SHP77 (cell line): ENCODE results near the gene DIDO1.

Source experiments
- DNase-seq, 2 experiments: peaks; one replicate each; lab custom pipeline; 2025; lab: John Stamatoyannopoulos, UW

Gene DIDO1

DNA sequence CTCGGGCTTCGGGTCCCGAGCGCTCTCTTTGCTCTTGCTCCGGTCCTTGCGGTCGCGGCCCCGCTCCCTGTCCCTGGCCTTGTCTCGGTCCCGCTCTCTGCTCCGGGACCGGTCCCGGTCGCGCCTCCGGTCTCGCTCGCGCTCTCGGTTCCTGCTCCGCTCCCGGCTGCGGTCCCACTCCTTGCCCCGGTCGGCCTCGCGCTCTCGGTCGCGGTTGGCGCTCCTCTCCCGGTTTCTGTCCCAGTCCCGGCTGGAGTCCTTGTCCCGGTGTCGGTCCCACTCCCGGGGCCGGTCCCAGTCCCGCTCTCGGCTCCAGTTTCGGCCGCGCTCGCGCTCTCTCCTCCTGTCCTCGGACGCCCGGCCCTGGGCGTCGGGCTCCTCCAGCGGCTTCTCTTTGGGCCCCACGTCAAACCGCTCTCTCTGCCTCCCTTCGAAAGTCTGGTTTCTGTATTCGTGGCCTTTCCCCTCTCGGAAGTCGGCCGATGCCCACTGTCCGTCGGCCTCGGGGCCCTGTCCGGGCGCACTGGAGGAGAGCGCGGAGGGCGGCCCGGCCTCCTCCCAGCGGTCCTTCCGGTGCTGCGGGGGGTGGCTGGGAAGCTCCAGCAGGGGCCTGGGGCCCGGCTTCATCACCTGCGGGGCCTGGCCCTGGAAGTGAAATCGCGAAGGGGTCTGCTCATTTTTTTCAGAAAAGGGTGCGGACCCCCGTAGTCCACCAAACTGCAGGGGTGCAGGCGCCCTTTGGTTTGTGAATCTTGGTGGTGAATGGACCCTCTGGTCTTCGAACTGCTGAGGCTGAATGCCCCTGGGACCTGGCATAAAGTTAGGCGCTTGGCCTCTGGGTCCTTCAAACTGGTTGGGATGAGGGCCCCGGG, 46.8 kb downstream of the DIDO1 start:
- DNase-seq: no peak

DNA sequence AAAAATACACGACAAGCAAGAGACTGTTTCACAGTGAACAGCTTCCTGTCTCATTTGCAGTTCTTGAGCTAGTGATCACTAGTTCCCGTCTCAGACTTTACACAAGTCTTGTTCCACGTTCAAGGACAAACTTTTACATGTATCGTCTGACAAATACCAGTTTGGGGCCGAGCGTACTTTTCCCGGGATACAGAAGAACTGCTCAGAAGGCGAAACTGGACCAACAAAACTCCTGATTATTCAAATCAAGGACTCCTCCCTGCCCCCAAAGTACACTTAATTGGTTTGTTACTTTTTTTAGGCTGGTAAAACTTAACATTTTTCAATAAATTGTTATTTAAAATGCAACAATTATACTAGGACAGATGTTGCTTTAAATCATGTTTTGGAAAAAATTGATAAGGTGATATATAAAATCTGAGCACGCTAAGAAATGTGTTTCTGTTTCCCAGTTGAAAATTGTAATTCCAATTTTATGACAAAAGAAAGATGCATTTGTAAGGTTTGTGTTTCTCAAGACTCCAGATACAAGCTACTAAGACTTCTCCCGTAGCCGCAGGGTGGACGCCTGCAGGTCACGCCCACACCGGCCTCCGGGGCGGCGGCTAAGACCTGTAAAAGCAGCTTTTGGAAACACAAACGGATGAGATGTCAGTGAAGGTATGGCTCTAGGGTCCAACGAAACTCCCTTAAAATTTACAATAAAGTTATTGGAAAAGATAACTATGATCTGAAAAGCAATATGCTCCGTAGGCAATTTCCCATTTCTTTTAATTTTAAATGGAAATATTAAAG, 47.9 kb downstream of the DIDO1 start:
- no peak for DNase-seq

- DNase-seq: no peak
These were observed 49.1 kb downstream of the DIDO1 start for GRCh38 chr20:62876902-62877816.

GRCh38 chr20:62876501-62876901, 49.8 kb downstream of the DIDO1 start:
- DNase-seq: no peak

DNA sequence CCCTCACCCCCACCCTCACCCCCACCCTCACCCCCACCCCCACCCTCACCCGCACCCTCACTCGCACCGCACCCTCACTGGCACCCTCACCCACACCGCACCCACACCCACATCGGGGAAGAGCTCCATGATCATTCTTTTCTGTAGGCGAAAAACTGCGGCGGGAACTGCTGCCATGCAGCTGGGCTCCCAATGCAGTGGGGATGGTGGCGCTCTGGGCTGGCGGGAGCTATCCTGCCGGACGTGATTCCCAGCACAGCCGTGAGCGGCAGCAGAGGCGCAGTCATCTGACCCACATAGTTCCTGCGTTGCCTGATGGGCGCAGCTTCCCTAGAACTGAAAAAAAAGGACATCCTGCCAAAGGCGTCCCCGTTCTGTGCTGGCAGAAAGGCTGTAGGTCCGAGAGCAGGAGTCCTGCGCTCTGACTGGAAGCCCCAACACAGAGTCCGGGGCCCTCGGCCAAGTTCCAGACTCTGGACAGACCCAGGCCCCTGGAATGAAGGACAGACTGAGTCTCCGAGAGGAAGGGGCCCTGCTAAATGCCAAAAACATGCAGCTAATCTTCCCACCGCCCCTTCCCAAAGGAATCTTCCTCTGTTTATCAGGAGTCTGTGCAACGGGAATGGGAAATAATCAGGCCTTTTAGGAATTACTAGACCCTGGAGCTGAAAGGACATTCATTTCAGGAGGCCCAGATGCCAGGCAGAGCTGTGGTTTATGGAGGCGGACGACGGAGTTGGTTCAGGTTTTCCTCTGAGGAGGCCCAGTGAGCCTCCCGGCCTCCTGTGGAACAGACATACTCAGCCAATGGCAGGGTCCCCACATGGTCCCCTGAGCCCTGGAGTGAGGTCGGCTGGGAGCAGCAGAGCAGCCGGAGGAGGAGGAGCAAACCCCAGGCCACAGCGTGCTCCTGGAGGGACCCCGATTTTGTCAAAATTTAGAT, 50.6 kb downstream of the DIDO1 start:
- DNase-seq: peak; percentile 96 to 99

- DNase-seq: no peak
These were observed 51.4 kb downstream of the DIDO1 start for GRCh38 chr20:62874964-62875344.

- DNase-seq: peak; percentile 41 to 68
These were observed 52.6 kb downstream of the DIDO1 start for GRCh38 chr20:62873681-62874031.

- no peak for DNase-seq
These were observed 53.0 kb downstream of the DIDO1 start for GRCh38 chr20:62873280-62873679.

DNA sequence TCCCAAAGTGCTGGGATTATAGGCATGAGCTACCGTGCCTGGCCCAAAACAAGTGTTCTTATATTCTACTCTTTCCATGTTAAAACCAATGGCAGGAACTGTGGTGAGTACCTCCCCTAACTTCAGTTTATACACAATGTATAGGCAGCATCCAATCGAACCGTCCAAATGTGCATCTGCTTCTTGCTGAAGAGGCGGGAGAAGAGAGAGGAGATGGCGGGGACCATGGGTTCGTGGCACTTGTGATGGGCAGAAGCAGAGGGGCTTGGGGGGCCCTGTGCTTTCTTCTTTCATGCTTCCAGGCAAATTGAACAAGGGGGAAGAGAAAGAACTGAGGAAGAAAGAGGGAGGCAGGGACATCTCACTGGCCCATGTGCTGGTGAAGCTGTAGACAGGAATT, 53.4 kb downstream of the DIDO1 start:
- DNase-seq: no peak

- peak; percentile 63 to 90 for DNase-seq
These were observed 54.0 kb downstream of the DIDO1 start for GRCh38 chr20:62872184-62872847.

GRCh38 chr20:62864207-62864606, 62.1 kb downstream of the DIDO1 start:
- DNase-seq: no peak

DNA sequence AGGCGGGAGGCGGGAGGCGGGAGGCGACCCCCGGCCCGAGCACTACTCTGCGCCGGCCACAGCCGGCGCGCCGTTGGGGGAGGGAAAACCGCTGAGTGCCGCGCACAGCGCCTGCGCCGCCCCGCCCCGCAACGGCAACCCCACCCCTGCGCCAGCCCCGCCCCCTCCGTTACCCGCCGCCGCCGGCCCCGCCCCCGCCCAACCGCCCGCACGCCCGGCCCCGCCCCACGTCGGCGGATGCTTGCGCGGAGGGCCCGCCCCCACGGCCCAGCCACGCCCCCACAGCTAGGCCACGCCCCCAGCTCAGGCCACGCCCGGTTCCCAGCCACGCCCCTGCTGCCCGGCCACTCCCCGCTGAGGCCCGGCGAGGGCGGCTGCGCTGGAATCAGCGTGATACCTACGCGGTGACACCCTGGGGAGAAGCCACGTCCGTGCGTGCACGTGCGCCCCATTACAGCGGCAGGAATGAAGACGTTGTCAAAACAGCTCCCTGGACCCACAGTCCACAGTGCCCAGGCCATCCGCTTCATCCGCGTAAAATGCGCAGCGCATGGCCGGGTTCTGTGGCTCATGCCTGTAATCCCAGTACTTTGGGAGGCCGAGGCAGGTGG, 64.5 kb downstream of the DIDO1 start, which contains the start of gene TCFL5:
TSS of gene TCFL5 (minus strand) at position 97 of the 611 bp plus-strand sequence. CDS start 152 bp downstream, outside the sequence.
- peak; percentile 86 to 89 for DNase-seq

GRCh38 chr20:62860924-62861691, 65.2 kb downstream of the DIDO1 start:
- no peak for DNase-seq

DNA sequence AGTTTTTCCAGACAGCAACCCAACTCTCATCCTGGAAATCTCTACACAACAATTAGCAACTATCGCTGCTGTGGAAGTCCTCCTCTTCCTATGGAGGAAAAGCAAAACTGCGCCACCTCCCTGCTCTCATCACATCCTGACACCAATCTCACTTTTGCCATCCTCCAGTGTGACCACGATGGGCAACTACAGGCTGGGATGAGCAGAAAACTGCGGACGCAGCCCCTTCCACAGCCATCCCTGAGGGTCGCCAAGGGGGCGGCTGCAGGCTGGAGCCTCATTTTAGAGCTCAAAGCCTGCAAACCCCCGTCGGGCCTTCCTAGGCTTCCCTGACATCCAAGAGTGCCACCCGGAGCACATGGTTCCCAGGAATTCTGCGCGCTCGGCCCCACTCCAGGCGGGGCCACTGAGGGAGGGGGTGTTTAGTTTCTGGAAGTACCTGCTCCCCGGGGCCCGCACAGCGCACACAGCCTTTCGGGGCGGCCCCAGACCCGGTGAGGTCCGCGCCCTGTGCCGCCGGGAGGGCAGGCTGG, 65.8 kb downstream of the DIDO1 start:
- peak in 1 of 2 experiments; percentile 58 for DNase-seq

DNA sequence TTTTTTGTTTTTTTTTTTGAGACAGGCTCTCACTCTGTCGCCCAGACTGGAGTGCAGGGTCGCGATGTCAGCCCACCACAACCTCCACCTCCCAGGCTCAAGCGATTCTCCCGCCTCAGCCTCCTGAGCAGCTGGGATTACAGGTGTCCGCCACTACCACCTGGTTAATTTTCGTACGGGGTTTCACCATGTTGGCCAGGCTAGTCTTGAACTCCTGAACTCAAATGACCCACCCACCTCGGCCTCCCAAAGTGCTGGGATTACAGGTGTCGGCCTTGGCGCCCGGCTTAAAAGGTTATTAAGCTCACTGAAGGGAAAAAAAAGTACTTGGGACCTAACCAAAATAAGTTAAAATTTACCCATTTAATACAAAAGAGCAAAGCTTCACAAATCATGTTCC, 66.6 kb downstream of the DIDO1 start:
- DNase-seq: no peak

GRCh38 chr20:62858058-62858830, 68.1 kb downstream of the DIDO1 start:
- no peak for DNase-seq

DNA sequence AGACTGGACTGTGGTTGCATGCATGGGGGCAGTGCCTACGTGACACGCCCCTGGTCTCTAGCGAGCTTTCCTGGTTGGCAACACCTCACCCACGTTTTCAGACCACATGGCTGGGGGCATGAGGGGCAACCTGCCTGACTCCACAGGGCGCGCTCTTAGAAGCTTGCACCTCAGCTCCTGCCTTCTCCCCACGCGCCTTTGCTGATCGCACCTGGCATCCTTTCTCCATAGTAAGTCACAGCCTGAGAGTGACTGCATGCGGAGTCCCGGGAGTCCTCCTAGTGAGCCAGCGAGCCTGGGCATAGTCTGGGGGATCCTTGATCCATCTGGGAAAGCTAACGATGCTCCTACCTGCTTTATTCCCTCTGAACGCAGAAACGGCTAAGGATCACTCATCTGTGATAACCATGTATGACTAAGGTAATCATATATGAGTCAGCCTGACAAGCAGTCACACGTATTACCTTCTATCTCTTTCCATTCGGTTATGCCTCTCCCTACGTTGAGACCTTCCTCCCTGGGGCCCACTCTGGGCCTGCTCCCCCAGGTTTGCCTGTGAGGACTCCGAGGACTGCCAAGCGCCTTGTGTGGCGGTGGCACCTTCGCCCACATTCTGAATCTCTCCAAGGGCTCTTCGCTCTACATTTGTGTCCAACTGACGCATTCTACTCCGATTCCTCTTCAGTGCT, 69.2 kb downstream of the DIDO1 start:
- no peak for DNase-seq
